VCaP (cell line): ENCODE data around the gene PHACTR3.

Source experiments
- H3K27ac ChIP-seq: fragments of 450-650 bp; 2 replicates; pipeline ENCODE4 v1.5.1; 2017
- CTCF ChIP-seq: fragments of 450-650 bp; conservative IDR thresholded peaks from 2 replicates; pipeline ENCODE4 v1.5.1; 2017; ENCODE audit warnings: mild to moderate bottlenecking, moderate library complexity

Gene PHACTR3

DNA sequence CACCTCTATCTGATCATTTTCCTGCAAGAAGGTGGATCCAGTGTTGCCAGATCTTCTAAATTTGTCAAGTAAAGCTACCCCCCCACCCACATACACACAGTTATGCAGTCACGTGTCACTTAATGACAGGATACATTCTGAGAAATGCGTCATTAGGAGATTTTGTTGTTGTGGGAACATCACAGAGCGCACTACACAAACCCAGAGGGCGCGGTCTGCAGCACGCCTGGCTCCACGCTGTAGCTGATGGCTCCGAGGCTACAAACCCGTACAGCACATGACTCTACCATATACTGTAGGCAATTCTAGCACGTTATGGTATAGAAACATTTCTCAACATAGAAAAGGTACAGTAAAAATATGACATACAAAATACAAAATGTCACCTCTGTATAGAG, 202.2 kb downstream of the PHACTR3 start:
- TF ChIP-seq CTCF, result no peak
- H3K27ac ChIP-seq, result no peak overlapping the region

GRCh38 chr20:59807909-59808728, 203.8 kb downstream of the PHACTR3 start:
- H3K27ac ChIP-seq, result no peak overlapping the region
- no peak for TF ChIP-seq CTCF

DNA sequence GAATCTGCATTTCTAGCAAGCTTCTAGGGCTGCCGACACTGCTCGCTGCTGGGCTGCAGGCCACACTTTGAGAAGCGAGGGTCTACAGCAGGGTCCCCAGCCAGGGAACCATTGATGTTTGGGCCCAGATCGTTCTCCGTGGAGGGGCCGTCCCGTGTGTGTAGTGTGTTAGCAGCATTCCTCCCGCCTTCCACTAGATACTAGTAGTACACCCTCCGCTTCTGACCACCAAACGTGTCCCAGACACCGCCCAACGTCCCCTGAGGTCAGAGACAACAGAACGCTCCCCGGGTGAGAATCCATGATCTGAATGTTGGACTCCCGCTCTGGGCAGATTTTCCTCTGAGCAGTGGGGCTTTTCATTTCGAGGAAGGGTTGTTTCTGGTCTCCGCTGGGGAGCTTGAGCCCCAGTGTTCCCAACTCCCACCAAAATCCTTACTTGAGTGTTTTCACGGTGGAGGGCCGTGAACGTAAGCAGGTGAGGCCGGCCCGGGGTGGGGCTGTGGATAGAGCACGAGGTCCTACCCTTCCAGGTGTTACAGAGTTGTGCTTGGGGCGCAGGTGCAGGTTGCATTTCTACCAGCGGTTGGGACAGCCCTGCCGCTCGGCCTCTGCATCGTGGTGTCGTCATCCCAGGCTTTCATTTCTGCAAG, 204.5 kb downstream of the PHACTR3 start:
- H3K27ac ChIP-seq, result no peak overlapping the region

DNA sequence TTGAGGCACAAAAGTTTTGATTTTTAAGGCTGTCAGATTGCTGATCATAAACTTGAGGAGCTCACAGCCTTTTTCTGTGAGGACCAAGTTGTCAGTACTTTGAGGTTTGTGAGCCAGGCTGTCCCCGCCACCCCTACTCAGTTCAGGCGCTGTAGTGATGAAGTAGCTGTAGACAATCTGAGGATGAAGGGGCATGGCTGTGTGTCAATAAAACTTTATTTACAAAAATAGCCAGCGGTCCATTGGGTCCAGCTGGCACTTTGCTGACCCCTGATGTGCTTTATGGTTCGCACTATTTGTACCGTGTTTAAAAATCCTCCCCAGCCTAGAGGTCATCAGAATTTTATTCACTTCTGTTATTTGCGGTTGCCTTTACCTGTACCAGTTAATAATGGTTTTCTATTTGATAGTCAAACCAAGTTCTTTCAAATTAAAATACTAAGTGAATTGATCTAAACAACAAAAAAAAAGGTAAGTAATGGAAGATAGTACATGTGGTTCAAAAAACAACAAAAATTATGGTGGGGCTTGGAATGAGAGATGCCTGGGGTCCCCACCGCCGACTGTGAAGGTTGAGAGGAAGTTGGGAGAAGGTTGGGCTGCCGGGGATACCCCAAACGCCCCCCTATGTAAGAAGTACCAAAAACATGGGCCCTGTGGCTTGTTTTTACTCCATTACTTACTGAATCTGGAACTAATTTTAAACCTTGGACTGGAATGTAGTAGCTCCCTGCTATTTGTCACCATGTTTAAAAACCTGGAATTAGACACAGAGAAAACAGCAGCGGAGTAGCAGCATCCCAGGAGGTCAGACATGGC, 205.5 kb downstream of the PHACTR3 start:
- TF ChIP-seq CTCF, result no peak
- no peak overlapping the region for H3K27ac ChIP-seq

More for the DNA sequence above, 204.5 kb downstream of the PHACTR3 start:
- TF ChIP-seq CTCF, result no peak

DNA sequence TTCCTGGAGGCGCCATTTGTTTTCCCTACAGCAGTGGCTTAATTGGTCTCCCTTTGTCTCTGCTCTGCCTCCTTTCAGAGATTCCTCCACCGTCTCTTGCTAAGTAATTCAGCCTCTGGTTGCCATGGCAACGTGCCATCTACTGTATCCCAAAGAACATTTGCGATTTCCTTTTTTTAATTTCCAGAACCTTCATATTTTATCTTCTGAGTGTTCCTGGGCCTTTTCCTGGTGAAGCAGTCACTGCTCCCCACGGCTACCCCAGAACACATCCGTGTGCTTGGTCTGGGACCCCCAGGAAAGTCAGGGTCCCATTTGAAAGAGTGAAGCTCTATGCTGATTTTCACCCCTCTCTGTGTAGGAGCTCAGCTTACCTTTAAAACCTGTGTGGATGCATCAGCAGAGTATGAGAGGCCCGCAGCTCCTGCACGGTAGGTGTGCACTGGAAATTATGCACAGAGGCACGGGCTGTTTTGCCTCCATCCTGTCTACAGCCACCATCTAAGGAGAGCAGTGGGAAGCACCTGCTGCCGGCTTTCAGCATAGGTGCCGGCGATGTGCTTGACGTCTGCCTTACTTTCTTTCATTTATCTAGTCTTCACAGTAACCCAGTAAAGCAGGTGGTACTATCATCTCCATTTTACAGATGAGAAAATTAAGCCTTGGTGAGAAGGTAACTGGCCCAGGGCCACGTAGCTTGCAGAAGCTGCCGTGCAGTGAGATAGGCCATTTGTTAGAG, 206.3 kb downstream of the PHACTR3 start:
- H3K27ac ChIP-seq, result no peak overlapping the region
- no peak for TF ChIP-seq CTCF

GRCh38 chr20:59811681-59812171, 207.4 kb downstream of the PHACTR3 start:
- no peak overlapping the region for H3K27ac ChIP-seq
- no peak for TF ChIP-seq CTCF
